ENCODE data around the gene ARX.

Gene ARX

GRCh38 chrX:25016938-25017598, 1.3 kb upstream of the ARX start:
- no peak for DNase-seq (ENCODE audit: extremely low read depth in 1 of 2, low read depth in 1 of 2)

DNA sequence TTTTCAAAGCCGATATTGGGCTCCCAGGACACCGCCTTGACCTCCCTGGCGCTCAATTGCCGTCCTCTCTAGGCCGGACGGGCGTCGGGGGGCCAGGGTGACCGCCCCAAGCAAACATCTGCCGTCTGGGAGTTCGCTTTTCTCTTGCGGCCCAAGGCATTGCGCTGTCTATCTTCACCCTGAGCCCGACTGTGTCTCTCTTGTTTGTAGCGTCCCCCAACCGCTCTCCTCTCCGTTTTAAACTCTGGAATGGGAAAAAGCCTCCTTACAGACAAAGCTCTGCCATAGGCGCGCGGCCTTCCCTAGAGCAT, 551 bp upstream of the ARX start:
- no peak for DNase-seq (ENCODE audit: extremely low read depth in 1 of 2, low read depth in 1 of 2)

- DNase-seq (ENCODE audit: extremely low read depth in 1 of 2, low read depth in 1 of 2) = no peak
Measured at GRCh38 chrX:25014366-25014838, 1.4 kb downstream of the ARX start.

DNA sequence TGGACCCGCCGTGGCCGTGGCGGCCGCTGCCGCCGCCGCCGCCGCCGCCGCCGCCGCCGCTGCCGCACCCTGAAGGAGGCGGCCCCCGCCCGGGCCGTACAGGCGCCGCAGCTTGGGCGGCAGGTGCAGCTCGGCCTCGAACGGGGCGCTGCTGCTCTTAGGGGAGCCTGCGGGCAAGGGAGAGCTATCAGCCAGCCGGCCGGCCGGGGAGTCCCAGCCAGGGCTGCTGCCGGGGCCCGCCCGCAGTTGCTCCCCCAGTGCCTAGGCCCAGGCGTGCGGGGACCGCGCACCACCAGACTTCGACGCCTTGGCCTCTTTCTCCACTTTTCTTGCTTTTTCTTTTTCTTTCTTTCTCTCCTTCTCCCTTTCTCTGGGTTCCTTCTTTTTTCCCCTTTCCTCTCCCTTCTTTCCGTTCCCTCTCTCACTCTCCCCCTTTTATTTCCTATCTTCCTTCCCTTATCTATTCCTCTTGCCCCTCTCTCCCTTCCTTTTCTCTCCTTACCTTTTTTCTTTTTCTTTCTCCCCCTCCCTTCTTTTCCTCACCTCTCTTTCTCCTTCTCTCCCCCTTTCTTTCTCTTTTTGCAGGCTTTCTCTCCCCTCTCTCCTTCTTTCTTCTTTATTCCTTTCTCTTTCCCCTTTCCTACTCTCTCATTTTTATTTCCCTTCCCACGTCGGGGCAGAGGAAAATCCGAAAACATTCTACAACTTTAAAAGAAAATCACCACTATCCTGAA, 2.0 kb downstream of the ARX start:
- DNase-seq (ENCODE audit: extremely low read depth in 1 of 2, low read depth in 1 of 2) = no peak

DNA sequence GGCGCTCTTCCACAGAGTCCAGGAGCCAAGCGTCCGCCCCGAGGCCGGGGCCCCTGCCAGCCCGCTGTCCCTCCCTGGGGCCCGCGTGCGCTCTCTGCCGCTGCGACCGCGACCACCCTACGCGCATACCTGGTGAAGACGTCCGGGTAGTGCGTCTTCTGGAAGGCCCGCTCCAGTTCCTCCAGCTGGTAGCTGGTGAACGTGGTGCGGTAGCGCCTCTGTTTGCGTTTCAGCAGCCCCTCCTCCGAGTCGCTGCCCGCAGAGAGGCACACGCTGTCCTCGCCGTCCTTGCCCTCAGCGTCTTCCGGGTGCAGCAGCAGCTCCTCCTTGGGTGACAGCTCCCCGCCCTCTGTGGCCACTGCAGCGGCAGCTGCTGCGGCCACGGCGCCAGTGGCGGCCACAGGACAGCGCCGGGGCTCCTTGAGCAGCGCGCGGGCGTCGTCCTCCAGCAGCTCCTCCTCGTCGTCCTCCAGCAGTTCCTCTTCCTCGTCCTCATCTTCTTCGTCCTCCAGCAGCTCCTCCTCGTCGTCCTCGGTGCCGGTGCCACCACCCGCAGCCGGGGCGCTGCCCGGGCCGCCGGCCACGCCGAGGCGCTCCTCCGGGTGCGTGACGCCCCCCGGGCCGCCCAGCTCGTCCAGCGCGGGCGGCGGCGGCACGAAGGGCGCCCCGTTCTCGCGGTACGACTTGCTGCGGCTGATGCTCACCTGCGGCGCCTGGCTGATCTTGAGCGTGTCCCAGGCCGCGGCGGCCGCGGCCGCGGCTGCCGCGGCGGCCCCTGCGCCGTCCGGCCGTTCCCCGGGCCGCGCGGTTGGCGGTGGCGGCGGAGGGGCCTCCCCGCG, 2.8 kb downstream of the ARX start:
- no peak for DNase-seq (ENCODE audit: extremely low read depth in 1 of 2, low read depth in 1 of 2)

DNA sequence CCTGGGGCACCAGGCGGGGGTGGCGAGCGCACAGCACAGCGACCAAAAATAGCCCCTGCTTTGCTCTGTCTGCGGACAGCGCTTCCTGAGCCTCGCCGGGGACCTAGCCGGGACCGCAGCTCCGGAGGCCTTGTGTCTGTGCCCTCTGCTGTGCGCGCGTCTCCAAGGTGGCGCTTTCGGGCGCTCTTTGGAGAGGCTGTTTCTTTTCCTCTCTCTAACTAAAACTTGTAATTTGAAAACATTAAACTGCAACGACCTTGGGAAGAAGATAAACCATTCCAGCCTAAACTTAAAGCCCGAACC, 3.4 kb downstream of the ARX start:
- DNase-seq (ENCODE audit: extremely low read depth in 1 of 2, low read depth in 1 of 2) = no peak

GRCh38 chrX:25011589-25012432, 4.0 kb downstream of the ARX start:
- DNase-seq (ENCODE audit: extremely low read depth in 1 of 2, low read depth in 1 of 2) = no peak

GRCh38 chrX:25010784-25011588, 4.8 kb downstream of the ARX start:
- DNase-seq (ENCODE audit: extremely low read depth in 1 of 2, low read depth in 1 of 2) = no peak

DNA sequence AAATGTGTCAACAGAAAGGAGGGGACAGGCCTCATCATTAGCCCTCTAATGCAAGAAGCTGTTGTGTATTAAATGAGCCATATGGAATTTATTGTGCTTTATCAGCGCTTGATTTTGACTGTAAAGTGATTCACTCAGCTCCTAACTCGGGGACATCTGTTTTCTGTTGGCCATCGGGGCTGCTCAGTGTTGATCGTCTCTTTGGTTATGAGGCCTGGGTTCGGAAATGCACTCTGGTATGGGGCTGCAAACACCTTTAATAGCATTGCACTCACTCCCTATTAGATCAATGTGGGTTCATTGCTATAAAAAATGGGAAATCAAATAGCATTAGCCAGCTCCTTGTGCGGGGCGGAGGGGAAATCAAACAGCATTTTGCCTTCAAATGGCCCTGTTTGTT, 6.4 kb downstream of the ARX start:
- DNase-seq (ENCODE audit: extremely low read depth in 1 of 2, low read depth in 1 of 2) = no peak

DNA sequence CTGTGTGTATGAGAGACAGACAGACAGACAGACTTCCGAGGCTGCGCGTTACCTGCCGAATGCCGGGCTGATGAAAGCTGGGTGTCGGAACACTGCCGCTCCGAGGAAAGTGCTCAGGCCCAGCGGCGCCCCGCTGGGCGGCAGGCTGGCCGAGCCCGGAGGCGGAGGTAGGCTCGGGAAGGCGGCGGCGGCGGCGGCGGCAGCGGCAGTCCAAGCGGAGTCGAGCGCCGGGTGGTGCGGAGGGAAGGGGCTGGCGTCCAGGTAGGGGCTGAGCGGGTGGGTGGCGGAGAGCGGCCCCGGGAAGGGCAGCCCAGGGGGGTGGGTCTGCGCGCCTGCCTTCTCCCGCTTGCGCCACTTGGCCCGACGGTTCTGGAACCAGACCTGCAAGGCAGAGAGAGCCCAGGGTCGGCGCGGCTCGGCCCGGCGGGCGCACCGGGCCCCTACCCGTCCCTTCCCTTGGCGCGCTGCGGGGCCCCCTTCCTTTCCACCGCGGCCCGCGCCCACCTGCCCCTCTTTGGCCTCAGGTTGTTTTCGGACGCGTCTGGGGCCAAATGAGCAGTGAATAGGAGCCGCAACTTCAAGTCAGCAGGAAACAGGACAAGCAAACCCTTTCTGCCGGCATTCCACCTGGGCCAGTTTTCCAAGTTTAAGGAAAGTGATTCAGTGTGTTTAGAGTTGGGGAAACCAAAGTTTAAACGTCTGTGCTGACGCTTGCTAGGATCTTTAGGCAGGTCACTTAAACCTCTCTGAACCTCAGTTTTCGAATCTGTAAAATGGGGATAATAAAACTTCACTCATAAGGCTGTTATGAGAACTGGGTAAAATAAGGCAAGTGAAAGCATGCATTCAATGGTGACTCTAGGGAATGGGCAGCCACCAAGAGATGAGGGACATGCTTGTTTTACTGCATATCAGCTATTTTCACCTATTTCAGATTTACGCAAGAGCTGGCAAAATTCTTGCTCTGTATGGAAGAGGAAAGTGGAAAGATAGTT, 8.4 kb downstream of the ARX start:
- DNase-seq (ENCODE audit: extremely low read depth in 1 of 2, low read depth in 1 of 2) = no peak

DNA sequence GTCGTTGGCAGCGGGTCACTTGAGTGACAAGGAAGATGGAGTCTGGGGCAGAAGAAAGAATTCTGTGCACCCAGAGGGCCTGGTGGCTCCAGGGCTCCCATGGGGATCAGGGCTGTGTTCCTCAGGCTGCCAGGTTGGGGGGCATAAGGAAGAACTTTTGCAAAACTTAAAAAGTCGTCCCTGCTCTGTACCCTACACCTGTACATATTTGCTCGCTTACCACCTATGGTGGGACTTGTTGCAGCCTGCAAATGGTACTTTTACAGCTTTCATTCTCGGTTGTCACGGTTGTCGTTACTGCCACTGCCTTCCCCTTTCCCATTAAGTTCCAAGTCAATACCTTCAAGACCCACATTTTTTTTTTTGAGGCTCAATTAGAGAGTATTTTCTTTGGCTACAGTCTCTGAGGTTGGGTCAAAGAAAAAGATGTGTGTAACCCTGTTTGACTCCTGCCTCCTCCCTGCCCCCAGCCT, 9.1 kb downstream of the ARX start:
- no peak for DNase-seq (ENCODE audit: extremely low read depth in 1 of 2, low read depth in 1 of 2)

- no peak for DNase-seq (ENCODE audit: extremely low read depth in 1 of 2, low read depth in 1 of 2)
Measured at GRCh38 chrX:25005382-25006185, 10.2 kb downstream of the ARX start.

DNA sequence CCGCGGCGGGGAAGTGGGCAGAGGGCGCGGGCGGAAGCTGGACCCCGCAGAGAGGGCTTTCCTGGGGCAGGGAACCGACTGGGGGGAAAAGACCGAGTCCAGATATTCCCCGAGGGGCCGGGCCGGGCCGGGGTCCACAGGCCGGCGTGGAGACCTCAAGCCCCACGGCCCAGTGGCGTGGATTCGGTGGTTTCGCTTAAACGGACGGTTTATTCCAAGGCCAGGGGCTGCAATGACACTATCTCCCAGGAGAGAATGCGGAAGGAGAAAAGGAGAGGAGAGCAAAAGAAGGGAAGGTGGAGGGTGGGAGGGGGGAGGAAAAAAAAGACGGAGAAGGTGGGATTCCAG, 10.8 kb downstream of the ARX start:
- DNase-seq (ENCODE audit: extremely low read depth in 1 of 2, low read depth in 1 of 2) = no peak

DNA sequence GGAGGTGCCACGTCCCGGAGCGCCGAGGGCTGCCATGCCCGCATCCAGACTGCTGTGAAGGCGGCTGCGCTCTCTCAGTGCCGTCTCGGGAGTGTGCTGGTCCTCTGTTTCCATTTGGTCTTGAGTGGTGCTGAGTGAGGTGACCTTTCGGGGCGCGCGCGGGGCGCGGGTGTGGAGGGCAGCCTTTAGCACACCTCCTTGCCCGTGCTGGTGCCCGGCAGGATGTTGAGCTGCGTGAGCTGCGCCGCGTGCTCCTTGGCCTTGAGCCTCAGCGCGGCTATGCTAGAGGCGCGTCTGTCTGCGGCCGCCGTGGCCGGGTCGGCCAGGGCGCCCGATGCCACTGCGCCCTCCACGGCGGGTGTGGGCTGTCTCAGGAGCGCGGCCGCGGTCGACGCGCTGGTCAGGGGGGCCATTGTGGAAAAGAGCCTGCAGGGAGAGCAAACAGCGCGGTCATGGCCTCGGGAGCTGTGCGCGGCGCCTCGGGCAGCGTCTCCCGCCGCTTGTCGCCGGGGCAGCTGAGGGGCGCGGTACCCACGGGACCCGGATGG, 11.2 kb downstream of the ARX start:
- DNase-seq (ENCODE audit: extremely low read depth in 1 of 2, low read depth in 1 of 2) = no peak

DNA sequence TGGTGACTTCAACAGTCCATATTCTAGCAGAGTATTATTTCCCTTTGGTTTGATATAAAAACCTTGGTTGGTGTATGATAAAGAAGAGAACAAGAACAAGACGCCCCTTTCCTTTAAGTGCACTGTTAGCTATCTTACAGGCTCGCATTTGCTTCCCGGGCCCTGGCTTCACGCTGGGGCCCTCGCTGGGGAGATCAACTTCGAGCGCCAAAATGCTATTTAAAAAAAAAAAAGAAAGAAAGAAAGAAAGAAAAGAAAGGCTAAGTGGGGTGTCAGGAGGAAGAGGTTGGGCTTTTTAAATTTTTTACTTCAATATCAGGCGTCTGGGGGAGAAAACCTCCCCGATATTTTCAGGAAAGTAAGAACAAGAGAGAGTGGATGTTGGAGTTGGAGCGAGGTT, 11.7 kb downstream of the ARX start:
- no peak for DNase-seq (ENCODE audit: extremely low read depth in 1 of 2, low read depth in 1 of 2)

GRCh38 chrX:25003066-25003849, 12.5 kb downstream of the ARX start:
- DNase-seq (ENCODE audit: extremely low read depth in 1 of 2, low read depth in 1 of 2) = no peak

DNA sequence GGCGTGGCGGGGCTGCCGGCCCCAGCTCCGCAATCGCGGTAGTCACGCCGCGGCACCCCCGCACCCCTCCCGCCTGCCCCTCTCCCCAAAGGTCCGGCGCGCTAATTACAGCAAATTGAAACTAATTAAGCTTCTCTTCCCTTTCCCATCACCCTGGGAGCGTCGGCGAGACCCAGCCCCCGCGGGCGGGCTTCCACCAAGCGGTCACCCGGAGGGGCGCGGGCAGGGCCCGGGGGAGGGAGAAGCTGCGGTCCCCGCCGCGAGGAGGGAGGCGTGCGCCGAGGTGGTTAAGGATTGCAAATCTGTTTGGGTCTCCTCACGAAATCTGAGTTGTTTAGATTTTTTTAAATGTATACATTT, 13.1 kb downstream of the ARX start:
- no peak for DNase-seq (ENCODE audit: extremely low read depth in 1 of 2, low read depth in 1 of 2)
